A172 (cell line): ENCODE data around the gene MRPL20. TPM values are rescaled to one million over a fixed set of nuclear protein-coding genes. Genes with fewer than 3 reads are reported as not detected.
"Not testable (repeated sequence)": the region's sequence is repeated elsewhere in the genome, so short reads cannot be mapped to it uniquely, and the experiment has no call there.

Experiments
- DNase-seq: peaks from one replicate; pipeline ENCODE4 v3.0.0-alpha.2; 2015; ENCODE audit warnings: low spot score
- total RNA-seq: library from RNA; depleted of rRNA; stranded (reverse); fragments of >200 nt; shearing (Covaris generic); gene quantifications from 2 replicates; pipeline ENCODE4 v1.2.3, GENCODE V29; 2014

MRPL20 gene
- total RNA-seq, 1 experiment from 2014 or later: 151 TPM

GRCh38 chr1:1437033-1437903 is 30.2 kb upstream of the MRPL20 start:
- DNase-seq: no peak

- DNase-seq: no peak
Observed at GRCh38 chr1:1436630-1437032, 29.5 kb upstream of the MRPL20 start.

- no peak for DNase-seq
Observed at GRCh38 chr1:1435911-1436629, 29.0 kb upstream of the MRPL20 start.

- no peak for DNase-seq
Observed at GRCh38 chr1:1435106-1435903, 28.2 kb upstream of the MRPL20 start, which contains the start of gene VWA1. Gene VWA1, plus strand, starts transcription at chr1:1435690. Its CDS starts 59 bp downstream, at chr1:1435749.

- DNase-seq: no peak
Observed at GRCh38 chr1:1434824-1435105, 27.7 kb upstream of the MRPL20 start.

GRCh38 chr1:1434131-1434823 is 27.2 kb upstream of the MRPL20 start:
- DNase-seq: peak; percentile 47

GRCh38 chr1:1433804-1434130 is 26.7 kb upstream of the MRPL20 start:
- DNase-seq: peak; percentile 62

- DNase-seq: peak; percentile 70
Observed at GRCh38 chr1:1432951-1433803, 26.1 kb upstream of the MRPL20 start.

GRCh38 chr1:1432274-1432950 is 25.3 kb upstream of the MRPL20 start:
- DNase-seq: no peak

GRCh38 chr1:1431845-1432273 is 24.8 kb upstream of the MRPL20 start:
- peak; percentile 35 for DNase-seq

- DNase-seq: no peak
Observed at GRCh38 chr1:1430992-1431844, 24.1 kb upstream of the MRPL20 start.

GRCh38 chr1:1430114-1430982 is 23.3 kb upstream of the MRPL20 start:
- peak; percentile 46 for DNase-seq

GRCh38 chr1:1429671-1430073 is 22.6 kb upstream of the MRPL20 start:
- no peak for DNase-seq

- DNase-seq: not testable (repeated sequence)
Observed at GRCh38 chr1:1428967-1429366, 21.9 kb upstream of the MRPL20 start.

- no peak for DNase-seq
Observed at GRCh38 chr1:1428174-1428573, 21.1 kb upstream of the MRPL20 start.

GRCh38 chr1:1427820-1428148 is 20.7 kb upstream of the MRPL20 start:
- no peak for DNase-seq

GRCh38 chr1:1427106-1427819 is 20.2 kb upstream of the MRPL20 start:
- DNase-seq: no peak
